ENCODE data around the gene SF3A2.

Gene SF3A2

DNA sequence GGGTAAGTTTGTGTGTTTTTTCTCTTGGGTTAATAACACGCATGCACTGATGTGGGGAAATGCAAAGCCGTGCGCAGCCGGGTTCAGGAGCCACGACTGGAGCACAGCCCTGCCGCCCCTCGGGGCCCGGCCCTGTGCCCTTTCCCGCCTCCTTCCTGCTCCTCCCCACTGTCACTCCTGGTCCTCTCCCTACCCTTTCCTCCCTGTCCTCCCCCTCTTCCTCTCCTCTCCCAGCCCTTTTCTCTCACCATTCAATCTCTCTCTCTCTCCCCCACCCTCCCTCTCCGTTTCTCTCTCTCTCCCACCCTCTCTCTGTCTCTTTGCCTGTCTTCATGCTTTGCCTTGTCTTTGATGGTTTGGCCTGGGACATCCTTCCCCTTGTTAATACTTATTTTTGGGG, 27.6 kb upstream of the SF3A2 start:
- Histone ChIP-seq H3K27ac (ENCODE audit: low read length) (no peak overlapping the region), H3K36me3 (ENCODE audit: insufficient read depth, low read length) (peaks cover 97% of the 10 kb centered on the region), H3K27me3 (ENCODE audit: insufficient read depth, low read length, poor library complexity) (no peaks in the 10 kb centered on the region), H3K9me3 (ENCODE audit: insufficient read depth, low read length, severe bottlenecking) (no peaks in the 10 kb centered on the region), H3K4me1 (ENCODE audit: insufficient read depth, low read length) (no peaks in the 10 kb centered on the region), H3K79me2 (ENCODE audit: insufficient read depth, low read length) (peaks cover 35% of the 10 kb centered on the region), H3K9ac (ENCODE audit: low read depth, low read length) (no peak overlapping the region), H2AFZ (ENCODE audit: low read depth, low read length) (no peak overlapping the region), H3K4me3 (ENCODE audit: low read depth in 1 of 2, low read length in 2 of 2) (no peak overlapping the region), H3K4me2 (ENCODE audit: insufficient read depth, low read length) (no peak overlapping the region), H4K20me1 (ENCODE audit: insufficient read depth, low read length) (peaks cover 51% of the 10 kb centered on the region)
- no peak for TF ChIP-seq EZH2 (IDR thresholded peaks at IDR 0.05; ENCODE audit: borderline replicate concordance, low read depth, low read length, severe bottlenecking)
- TF ChIP-seq, protein P1, sequence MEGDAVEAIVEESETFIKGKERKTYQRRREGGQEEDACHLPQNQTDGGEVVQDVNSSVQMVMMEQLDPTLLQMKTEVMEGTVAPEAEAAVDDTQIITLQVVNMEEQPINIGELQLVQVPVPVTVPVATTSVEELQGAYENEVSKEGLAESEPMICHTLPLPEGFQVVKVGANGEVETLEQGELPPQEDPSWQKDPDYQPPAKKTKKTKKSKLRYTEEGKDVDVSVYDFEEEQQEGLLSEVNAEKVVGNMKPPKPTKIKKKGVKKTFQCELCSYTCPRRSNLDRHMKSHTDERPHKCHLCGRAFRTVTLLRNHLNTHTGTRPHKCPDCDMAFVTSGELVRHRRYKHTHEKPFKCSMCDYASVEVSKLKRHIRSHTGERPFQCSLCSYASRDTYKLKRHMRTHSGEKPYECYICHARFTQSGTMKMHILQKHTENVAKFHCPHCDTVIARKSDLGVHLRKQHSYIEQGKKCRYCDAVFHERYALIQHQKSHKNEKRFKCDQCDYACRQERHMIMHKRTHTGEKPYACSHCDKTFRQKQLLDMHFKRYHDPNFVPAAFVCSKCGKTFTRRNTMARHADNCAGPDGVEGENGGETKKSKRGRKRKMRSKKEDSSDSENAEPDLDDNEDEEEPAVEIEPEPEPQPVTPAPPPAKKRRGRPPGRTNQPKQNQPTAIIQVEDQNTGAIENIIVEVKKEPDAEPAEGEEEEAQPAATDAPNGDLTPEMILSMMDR (IDR thresholded peaks at IDR 0.05; ENCODE audit: borderline replicate concordance, extremely low read depth, low read length, poor library complexity, severe bottlenecking): no peak
- ATAC-seq (ENCODE audit: insufficient read depth, low read depth): no peak
- no peak for DNase-seq

DNA sequence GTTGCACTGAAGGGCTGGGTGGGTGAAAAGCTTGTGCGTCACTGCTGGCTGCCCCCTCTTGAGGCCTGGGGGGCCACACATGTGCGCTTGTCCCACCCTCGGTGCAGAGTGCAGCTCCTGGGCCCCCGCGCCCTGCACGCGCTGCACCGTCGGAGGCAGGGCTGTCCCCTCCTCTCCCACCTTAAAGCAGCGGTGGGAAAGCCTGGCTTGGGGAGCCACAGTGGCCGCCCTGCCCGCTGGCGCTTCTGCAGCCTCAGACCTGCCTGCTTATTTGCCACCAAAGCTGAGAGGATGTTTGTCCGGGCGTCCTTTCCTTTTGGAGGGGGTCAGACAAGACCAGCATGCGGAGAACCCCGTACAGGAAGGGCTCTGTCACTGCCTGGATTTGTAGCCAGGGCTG, 27.2 kb upstream of the SF3A2 start:
- H3K27me3 ChIP-seq (ENCODE audit: insufficient read depth, low read length, poor library complexity): no peaks in the 10 kb centered on the region
- H3K79me2 ChIP-seq (ENCODE audit: insufficient read depth, low read length): peaks cover 33% of the 10 kb centered on the region
- H3K4me1 ChIP-seq (ENCODE audit: insufficient read depth, low read length): no peaks in the 10 kb centered on the region
- DNase-seq (no peak), ATAC-seq (ENCODE audit: insufficient read depth, low read depth) (no peak)
- H3K9ac ChIP-seq (ENCODE audit: low read depth, low read length): no peak overlapping the region
- no peak overlapping the region for H2AFZ ChIP-seq (ENCODE audit: low read depth, low read length)
- no peak overlapping the region for H3K4me2 ChIP-seq (ENCODE audit: insufficient read depth, low read length)
- H3K36me3 ChIP-seq (ENCODE audit: insufficient read depth, low read length): peaks cover 97% of the 10 kb centered on the region
- H4K20me1 ChIP-seq (ENCODE audit: insufficient read depth, low read length): peaks cover 50% of the 10 kb centered on the region
- no peaks in the 10 kb centered on the region for H3K9me3 ChIP-seq (ENCODE audit: insufficient read depth, low read length, severe bottlenecking)
- H3K4me3 ChIP-seq (ENCODE audit: low read depth in 1 of 2, low read length in 2 of 2): no peak overlapping the region
- no peak overlapping the region for H3K27ac ChIP-seq (ENCODE audit: low read length)
- no peak for TF ChIP-seq EZH2 (IDR thresholded peaks at IDR 0.05; ENCODE audit: borderline replicate concordance, low read depth, low read length, severe bottlenecking)
- TF ChIP-seq, protein P1 (IDR thresholded peaks at IDR 0.05; ENCODE audit: borderline replicate concordance, extremely low read depth, low read length, poor library complexity, severe bottlenecking): no peak

DNA sequence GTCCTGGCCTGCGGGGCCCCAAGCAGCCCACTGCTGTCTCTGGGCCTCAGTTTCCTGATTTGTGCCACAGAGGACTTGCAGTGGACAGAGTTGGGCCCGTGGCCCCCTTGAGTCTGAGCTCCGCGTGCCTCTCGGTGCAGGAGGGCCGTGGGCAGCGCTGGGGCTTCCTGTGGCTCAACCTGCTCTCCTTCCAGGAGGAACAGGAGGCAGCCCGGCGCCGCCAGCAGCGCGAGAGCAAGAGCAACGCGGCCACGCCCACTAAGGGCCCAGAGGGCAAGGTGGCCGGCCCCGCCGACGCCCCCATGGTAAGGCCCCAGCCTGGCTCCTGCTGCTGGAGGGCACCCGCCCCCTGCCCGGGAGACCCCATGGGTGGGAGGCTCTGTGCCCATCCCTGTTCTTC, 26.4 kb upstream of the SF3A2 start:
- Histone ChIP-seq H3K36me3 (ENCODE audit: insufficient read depth, low read length) (peaks cover 100% of the 10 kb centered on the region), H3K9ac (ENCODE audit: low read depth, low read length) (no peak overlapping the region), H3K27ac (ENCODE audit: low read length) (no peak overlapping the region), H2AFZ (ENCODE audit: low read depth, low read length) (no peak overlapping the region), H3K79me2 (ENCODE audit: insufficient read depth, low read length) (peaks cover 29% of the 10 kb centered on the region), H3K4me2 (ENCODE audit: insufficient read depth, low read length) (no peak overlapping the region), H3K9me3 (ENCODE audit: insufficient read depth, low read length, severe bottlenecking) (no peaks in the 10 kb centered on the region), H3K27me3 (ENCODE audit: insufficient read depth, low read length, poor library complexity) (no peaks in the 10 kb centered on the region), H4K20me1 (ENCODE audit: insufficient read depth, low read length) (peaks cover 52% of the 10 kb centered on the region), H3K4me1 (ENCODE audit: insufficient read depth, low read length) (no peaks in the 10 kb centered on the region), H3K4me3 (ENCODE audit: low read depth in 1 of 2, low read length in 2 of 2) (no peak overlapping the region)
- DNase-seq (no peak), ATAC-seq (ENCODE audit: insufficient read depth, low read depth) (no peak)
- no peak for TF ChIP-seq EZH2 (IDR thresholded peaks at IDR 0.05; ENCODE audit: borderline replicate concordance, low read depth, low read length, severe bottlenecking)
- TF ChIP-seq, protein P1 (IDR thresholded peaks at IDR 0.05; ENCODE audit: borderline replicate concordance, extremely low read depth, low read length, poor library complexity, severe bottlenecking): no peak

Measured in DND-41 (cell line).